HG03469 (cell line): ENCODE results near the gene PRSS27.
A peak's percentile ranks its signal among the peaks of the same experiment; 100 is the strongest.
"Not testable (repeated sequence)": the region's sequence is repeated elsewhere in the genome, so short reads cannot be mapped to it uniquely, and the experiment has no call there.

Experiments used
- ATAC-seq: cut with Tn5 transposase; IDR thresholded peaks from one replicate; pipeline ENCODE4 v1.9.1; 2021; ENCODE audit warnings: mild to moderate bottlenecking, moderate library complexity, moderate number of reproducible peaks; ENCODE audit not compliant: unreplicated experiment

The PRSS27 gene

DNA sequence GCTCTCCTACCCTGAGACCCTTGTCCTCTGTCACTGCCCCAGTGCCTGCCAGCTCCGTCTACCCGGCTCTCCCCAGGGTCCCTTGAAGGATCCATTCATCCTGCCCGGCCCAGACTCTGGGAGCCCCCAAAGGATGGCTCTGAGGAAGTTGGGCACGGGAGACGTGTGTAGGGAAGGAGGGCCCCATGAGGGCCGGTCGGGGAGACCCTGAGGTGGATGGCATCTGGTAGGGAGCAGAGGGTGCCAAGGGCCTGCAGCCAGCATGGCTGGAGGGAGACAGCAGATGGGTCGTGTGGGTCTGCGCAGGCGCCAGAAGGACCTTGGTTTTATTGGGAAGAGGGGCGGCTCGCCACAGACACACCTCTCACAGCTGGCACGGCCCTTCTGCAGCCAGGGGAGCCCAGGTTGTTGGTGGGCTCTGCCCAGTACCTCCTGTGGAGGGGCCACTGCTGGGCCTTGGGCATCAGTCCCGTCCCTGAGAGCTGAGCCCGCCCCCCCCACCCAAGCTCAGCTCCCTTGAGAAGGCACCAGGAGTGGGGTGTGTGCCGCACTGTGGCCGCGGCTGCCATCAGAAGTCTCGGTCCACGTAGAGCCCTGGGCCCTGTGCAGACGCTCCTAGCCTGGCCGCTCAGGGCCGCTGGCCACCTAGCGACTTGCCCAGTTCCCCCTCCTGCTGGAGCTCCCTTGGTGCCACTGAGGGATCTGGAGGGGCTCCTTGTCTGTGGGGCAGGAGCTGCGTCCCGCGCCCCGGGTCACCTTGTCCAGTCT, 21.7 kb downstream of the PRSS27 start:
- ATAC-seq = no peak

DNA sequence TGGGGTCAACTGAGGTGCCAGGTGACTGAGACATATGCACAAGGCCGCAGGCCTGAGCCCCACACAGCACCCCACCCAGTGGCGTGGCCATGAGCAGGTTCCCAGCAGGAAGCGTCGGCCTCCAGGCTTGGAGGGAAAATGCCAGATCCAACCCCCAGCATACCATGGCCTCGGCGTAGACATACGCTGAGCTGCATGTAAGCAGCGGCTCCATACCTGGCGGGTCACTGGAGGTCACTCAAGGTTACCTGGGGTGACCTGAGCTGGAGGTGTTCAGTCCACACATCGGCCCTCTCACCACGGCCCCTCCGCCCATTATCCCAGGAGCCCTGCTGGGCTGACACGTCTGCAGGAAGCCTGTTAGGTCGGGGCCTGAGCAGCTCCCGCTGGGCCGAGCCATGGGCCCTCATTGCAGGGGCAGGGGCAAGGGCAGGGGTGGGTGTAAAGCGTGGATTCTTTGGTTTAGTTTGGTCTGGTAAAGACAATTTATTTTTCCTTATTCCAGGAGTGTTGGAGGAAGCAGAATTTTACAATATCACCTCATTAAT, 22.5 kb downstream of the PRSS27 start:
- no peak for ATAC-seq

DNA sequence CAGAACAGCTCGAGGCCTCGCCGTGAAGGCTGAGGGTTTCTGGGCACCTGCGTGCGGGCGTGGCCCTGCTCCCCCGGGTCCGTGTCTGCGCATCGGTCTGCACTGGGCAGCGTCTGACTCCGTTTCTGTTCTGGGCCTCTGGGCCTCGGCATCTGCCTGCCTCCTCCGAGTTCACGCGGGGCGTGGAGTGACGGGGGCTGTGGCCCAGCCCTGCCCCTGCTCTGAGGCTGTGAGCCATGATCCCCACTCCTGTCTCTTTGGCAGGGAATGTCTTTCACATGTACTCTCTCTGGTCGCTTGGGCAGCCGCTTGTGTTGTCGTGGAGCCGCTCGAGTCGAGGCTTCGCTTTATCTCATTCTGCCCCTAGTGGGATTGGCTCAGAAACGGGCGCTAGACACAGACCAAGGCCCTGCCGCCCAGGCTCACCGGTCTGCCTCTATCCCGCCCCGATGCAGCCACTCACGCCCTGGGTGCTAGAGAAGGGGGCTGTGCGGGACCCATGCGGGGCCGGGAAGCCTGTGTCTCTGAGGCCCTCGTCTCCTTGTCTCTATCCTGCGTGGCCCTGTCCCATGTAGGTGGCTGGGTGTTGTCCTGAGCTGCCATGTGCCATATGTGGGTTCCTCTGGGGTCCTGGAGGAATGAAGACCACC, 23.3 kb downstream of the PRSS27 start:
- not testable (repeated sequence) for ATAC-seq

DNA sequence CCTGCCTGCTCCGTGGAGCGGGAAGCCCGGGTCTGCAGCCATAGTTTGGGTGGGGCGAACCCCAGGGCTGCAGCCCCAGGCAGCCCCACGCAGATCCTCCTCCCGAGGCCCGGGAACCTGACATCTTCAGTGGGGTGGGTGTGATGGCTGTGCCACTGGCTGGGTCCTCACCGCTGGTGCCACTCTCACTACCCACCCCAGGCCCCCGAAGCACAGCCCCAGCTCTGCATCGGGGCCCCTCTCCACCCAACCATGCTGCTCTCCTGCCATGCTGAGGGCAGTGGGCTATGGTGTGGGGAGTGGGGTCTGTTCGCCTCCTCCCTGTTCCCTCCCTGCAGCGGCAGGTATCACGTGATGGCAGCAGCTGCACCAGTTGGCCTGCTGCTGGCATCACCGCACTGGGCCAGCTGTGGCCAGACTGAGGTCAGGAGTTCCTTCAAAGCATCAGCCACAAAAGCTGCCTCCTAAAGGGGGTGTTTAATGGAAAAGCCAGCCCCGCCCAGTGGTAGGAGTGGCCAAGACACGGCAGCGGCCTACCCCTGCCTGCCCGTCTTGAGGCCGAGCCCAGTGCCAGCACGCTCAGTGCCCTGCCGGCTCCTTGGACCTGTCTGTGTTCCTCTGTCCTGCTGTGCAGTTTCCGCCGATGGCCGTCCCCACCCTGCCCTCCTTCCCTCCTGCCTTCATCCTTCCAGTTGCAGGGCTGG, 26.9 kb downstream of the PRSS27 start:
- no peak for ATAC-seq

DNA sequence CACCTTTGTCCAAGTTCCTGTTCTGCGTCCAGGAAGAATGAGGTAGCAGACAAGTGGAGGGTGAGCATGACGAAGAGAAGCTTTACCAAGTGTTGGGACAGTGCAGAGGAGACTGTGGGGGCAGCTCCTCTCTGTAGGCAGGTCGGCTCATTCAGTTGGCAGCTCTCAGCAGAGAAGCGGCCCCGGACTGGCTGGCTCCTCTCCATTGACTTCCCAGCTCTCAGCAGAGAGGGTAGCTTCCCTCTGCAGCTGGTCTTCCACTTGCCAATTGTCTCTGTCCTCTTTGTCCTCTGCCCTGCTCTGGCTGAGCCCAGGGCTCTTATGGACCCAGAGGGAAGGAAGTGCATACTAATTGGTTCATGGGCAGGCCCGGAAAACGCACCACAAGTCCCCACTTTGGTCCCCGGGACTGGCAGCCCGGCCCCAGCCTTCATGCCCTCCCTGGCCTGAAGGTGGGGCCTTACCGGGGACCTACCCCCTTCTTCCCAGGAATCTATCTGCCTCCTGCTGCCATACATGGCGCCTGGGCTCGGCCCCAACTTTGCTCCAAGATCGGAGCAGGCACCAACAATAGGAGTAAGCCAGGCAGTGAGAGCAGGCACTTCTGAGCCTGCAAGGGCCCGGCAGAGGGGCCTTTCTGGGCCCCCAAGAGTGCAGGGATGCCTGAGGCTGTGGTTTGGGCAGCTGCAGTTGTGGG, 27.6 kb downstream of the PRSS27 start:
- no peak for ATAC-seq

- no peak for ATAC-seq
These were observed 28.4 kb downstream of the PRSS27 start for GRCh38 chr16:2691491-2692248.

- ATAC-seq = no peak
These were observed 29.2 kb downstream of the PRSS27 start for GRCh38 chr16:2690852-2691251.

- no peak for ATAC-seq
These were observed 29.8 kb downstream of the PRSS27 start for GRCh38 chr16:2689968-2690801.

DNA sequence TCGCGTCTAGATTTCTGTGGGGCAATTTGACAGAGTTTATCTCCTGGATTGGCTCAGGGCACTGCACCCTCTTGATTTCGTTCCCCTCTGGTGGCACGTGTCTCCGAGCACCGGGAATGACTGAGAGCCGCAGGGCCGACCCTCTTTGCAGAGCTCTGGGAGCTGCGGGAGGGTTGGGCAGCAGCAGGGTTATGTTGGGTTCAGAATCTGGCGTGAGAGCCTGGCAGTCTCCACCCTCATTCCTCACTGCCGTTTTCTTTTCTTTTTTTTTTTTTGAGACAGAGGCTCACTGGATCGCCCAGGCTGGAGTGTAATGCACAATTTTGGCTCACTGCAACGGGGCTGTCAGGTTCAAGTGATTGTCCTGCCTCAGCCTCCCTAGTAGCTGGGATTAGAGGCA, 30.6 kb downstream of the PRSS27 start:
- ATAC-seq = not testable (repeated sequence)

- ATAC-seq = no peak
These were observed 32.3 kb downstream of the PRSS27 start for GRCh38 chr16:2687531-2688308.

DNA sequence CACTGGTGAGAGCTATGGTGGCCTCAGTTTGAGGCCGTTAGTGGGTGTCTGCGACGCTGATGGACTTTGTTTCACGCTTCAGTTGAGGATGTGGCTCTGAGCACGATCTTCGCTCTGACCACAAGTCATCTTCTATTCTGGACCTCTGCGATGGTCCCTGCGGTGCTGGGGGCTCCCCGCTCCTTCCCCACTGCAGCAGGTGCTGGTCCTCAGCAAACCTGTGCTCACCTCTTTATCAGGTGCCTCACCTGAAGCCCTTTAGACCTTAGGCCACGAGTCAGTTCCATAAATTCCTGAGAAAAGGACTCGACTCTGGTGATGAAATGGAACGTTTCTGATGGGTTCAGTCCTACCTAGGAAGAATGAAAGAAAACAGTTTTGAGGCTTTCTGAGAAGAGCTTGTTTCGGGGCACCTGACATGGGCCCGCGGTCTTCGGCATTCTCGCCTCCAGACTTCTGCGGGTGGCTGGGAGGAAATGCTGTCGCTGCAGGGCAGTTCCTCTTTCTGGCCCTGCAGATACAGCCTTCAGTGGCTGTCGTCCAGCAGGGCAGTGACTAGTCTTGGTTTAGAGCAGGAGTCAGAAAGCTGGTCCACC, 33.0 kb downstream of the PRSS27 start:
- ATAC-seq = no peak

- ATAC-seq = not testable (repeated sequence)
These were observed 33.9 kb downstream of the PRSS27 start for GRCh38 chr16:2686075-2686474.

DNA sequence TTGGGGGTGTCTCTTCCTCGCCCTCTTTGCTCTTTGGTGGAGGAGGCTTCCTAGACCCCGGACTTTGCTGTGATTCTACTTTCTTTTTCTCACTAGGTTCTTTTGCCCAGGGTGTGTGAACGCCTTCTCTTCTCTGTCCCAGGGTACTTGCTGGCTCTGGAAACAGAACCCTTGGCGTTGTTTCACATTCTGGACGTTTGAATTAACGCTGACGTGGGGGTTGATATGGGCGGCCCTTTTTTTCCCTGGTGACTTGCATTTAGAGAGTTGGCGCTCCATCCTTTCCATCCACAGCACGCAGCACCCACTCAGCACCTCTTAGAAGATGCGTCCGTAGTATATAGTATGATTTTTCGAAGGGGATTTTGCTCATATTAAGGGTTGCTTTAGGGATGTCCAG, 37.0 kb downstream of the PRSS27 start:
- ATAC-seq = not testable (repeated sequence)

DNA sequence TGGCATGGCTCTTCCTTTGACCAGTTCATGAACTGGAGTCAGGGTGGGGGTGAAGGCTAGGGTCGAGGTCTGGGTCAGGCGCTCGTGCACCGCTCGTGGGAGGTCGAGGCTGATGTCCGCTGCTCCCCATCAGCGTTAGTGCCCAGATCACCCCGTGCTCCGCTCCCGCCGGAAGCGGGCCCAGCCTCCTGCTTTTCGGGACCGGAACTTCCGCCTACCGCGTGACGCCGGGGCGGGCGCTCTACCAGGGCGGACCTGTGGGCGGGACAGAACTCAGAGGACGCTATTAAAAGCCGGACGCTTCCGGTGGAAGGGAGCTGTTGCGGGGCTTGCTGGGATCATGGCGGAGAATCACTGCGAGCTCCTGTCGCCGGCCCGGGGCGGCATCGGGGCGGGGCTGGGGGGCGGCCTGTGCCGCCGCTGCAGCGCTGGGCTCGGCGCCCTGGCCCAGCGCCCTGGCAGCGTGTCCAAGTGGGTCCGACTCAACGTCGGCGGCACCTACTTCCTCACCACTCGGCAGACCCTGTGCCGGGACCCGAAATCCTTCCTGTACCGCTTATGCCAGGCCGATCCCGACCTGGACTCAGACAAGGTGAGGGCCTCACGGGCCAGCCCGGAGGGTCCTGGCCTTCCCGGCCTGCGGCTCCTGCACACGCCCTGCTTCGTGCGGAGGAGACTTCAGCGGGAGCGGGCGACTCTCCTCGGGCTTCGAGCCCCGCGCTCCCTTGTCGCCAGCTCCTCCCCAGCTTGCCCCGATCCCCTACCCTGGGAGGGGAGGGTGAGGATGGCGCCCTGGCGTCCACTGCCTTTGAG, 37.6 kb downstream of the PRSS27 start, which contains the start of gene KCTD5:
KCTD5 (plus strand) TSS at position 315 of the 813 bp plus-strand sequence; CDS start at position 341, 26 bp downstream.
- peak; percentile 31 for ATAC-seq

GRCh38 chr16:2680360-2680759, 39.7 kb downstream of the PRSS27 start:
- ATAC-seq = not testable (repeated sequence)

- ATAC-seq = not testable (repeated sequence)
These were observed 40.1 kb downstream of the PRSS27 start for GRCh38 chr16:2679902-2680301.
